ENCODE data around the gene FAM131B. TPM values are rescaled to one million over a fixed set of nuclear protein-coding genes. Genes with fewer than 3 reads are reported as not detected.
A peak's percentile ranks its signal among the peaks of the same experiment; 100 is the strongest.

Gene FAM131B
- total and polyA plus RNA-seq, 2 of the 13 experiments (the other 11 are each of a cell fraction or from before 2014, with no cell fraction given): 0.07 TPM; not detected in 1

GRCh38 chr7:143380260-143380645 is 17.7 kb upstream of the FAM131B start (continued):
- no peak for TF ChIP-seq EP300 (IDR thresholded peaks at IDR 0.05; ENCODE audit: low read depth in 2 of 2, low read length in 2 of 2)
- no peak for TF ChIP-seq EP300 (CRISPR knock-in tag; IDR thresholded peaks at IDR 0.05; ENCODE audit: borderline replicate concordance)
- TF ChIP-seq FOXC1 (CRISPR knock-in tag; IDR thresholded peaks at IDR 0.05; ENCODE audit: borderline replicate concordance): 0 out of 2 replicates have a peak, but pooled peaks have one; percentile 13
- no peak for TF ChIP-seq MAFF (IDR thresholded peaks at IDR 0.05; ENCODE audit: low read depth, low read length)
- 0 out of 2 replicates have a peak, but pooled peaks have one; percentile 9 for TF ChIP-seq RXRA (CRISPR knock-in tag; IDR thresholded peaks at IDR 0.05)
- peak; percentile 63 for TF ChIP-seq ZNF777 (CRISPR knock-in tag; IDR thresholded peaks at IDR 0.05)
- no peak for TF ChIP-seq MED1 (CRISPR knock-in tag; IDR thresholded peaks at IDR 0.05)
- TF ChIP-seq MAF1 (CRISPR knock-in tag; IDR thresholded peaks at IDR 0.05; ENCODE audit: borderline replicate concordance): no peak
- TF ChIP-seq RFX3 (CRISPR knock-in tag; IDR thresholded peaks at IDR 0.05): no peak
- peak; percentile 77; the same call in 1 of the 2 replicates for TF ChIP-seq ZNF784 (CRISPR knock-in tag; IDR thresholded peaks at IDR 0.05; ENCODE audit: borderline replicate concordance)
- 0 out of 2 replicates have a peak, but pooled peaks have one; percentile 9 for TF ChIP-seq RXRB (CRISPR knock-in tag; IDR thresholded peaks at IDR 0.05; ENCODE audit: borderline replicate concordance)
- TF ChIP-seq ZFX (CRISPR knock-in tag; IDR thresholded peaks at IDR 0.05; ENCODE audit: low read depth): peak; percentile 41; the same call in 1 of the 2 replicates
- no peak for TF ChIP-seq ZBTB10 (CRISPR knock-in tag; IDR thresholded peaks at IDR 0.05; ENCODE audit: borderline replicate concordance)
- peak; percentile 56 for TF ChIP-seq STAG1 (CRISPR knock-in tag; IDR thresholded peaks at IDR 0.05)
- no peak for TF ChIP-seq ZFP90 (CRISPR knock-in tag; IDR thresholded peaks at IDR 0.05; ENCODE audit: borderline replicate concordance)
- TF ChIP-seq ZNF891 (CRISPR knock-in tag; IDR thresholded peaks at IDR 0.05): peak; percentile 62; the same call in 1 of the 2 replicates
- TF ChIP-seq MXD4 (CRISPR knock-in tag; IDR thresholded peaks at IDR 0.05): no peak
- TF ChIP-seq MXI1 (IDR thresholded peaks at IDR 0.05; ENCODE audit: borderline replicate concordance, low read depth, low read length): no peak
- peak; percentile 37 for TF ChIP-seq YY1 (IDR thresholded peaks at IDR 0.05; ENCODE audit: insufficient read depth, insufficient replicate concordance, low read depth, low read length)
- no peak for TF ChIP-seq HOXA5 (CRISPR knock-in tag; IDR thresholded peaks at IDR 0.05)
- no peak for TF ChIP-seq AKNA (CRISPR knock-in tag; IDR thresholded peaks at IDR 0.05; ENCODE audit: borderline replicate concordance)
- TF ChIP-seq ZNF724P (CRISPR knock-in tag; IDR thresholded peaks at IDR 0.05; ENCODE audit: borderline replicate concordance): no peak
- peak; percentile 45; the same call in 1 of the 2 replicates for TF ChIP-seq CHD4 (IDR thresholded peaks at IDR 0.05; ENCODE audit: borderline replicate concordance, low read length)
- TF ChIP-seq ELF4 (CRISPR knock-in tag; IDR thresholded peaks at IDR 0.05; ENCODE audit: borderline replicate concordance): no peak

All from HepG2 (cell line).